Activated CD4-positive, alpha-beta T cell treated with anti-CD3 and anti-CD28 coated beads, Interleukin-2, amount 50 U/mL, for 24 hours (primary cell): ENCODE data around the gene ITPKB.
A peak's percentile ranks its signal among the peaks of the same experiment; 100 is the strongest.

Experiments used
- DNase-seq, 2 donors: peaks; one replicate each; pipeline ENCODE4 v3.0.0-alpha.2; 2020; ENCODE audit warnings: low read depth in 1 of 2, low spot score in 1 of 2

ITPKB gene

GRCh38 chr1:226653311-226653921 is 85.7 kb downstream of the ITPKB start:
- no peak for DNase-seq

- DNase-seq, result no peak
Measured at GRCh38 chr1:226652613-226653012, 86.5 kb downstream of the ITPKB start.

GRCh38 chr1:226651732-226652105 is 87.4 kb downstream of the ITPKB start:
- no peak for DNase-seq

- no peak for DNase-seq
Measured at GRCh38 chr1:226651041-226651731, 87.9 kb downstream of the ITPKB start.

GRCh38 chr1:226650236-226650841 is 88.7 kb downstream of the ITPKB start:
- no peak for DNase-seq

- no peak for DNase-seq
Measured at GRCh38 chr1:226649780-226650179, 89.3 kb downstream of the ITPKB start.

- no peak for DNase-seq
Measured at GRCh38 chr1:226649244-226649643, 89.8 kb downstream of the ITPKB start.

GRCh38 chr1:226648421-226648820 is 90.7 kb downstream of the ITPKB start:
- DNase-seq, result no peak

- no peak for DNase-seq
Measured at GRCh38 chr1:226647719-226648118, 91.4 kb downstream of the ITPKB start.

GRCh38 chr1:226646870-226647449 is 92.1 kb downstream of the ITPKB start:
- DNase-seq, result no peak

- DNase-seq, result no peak
Measured at GRCh38 chr1:226646026-226646869, 92.8 kb downstream of the ITPKB start.

GRCh38 chr1:226645279-226645976 is 93.7 kb downstream of the ITPKB start:
- DNase-seq, result no peak

GRCh38 chr1:226644541-226645176 is 94.4 kb downstream of the ITPKB start:
- no peak for DNase-seq

GRCh38 chr1:226643611-226644540 is 95.2 kb downstream of the ITPKB start:
- no peak for DNase-seq

- peak; percentile 43 to 55 for DNase-seq
Measured at GRCh38 chr1:226643177-226643576, 95.9 kb downstream of the ITPKB start.

GRCh38 chr1:226642421-226642820 is 96.7 kb downstream of the ITPKB start:
- no peak for DNase-seq

- DNase-seq, result no peak
Measured at GRCh38 chr1:226641671-226642231, 97.3 kb downstream of the ITPKB start.

- no peak for DNase-seq
Measured at GRCh38 chr1:226640321-226641136, 98.6 kb downstream of the ITPKB start.
